GM12891 (cell line): ENCODE results near the gene ACSF3.

ENCODE experiments used
- PAX5 ChIP-seq: IDR thresholded peaks from 2 replicates; pipeline ENCODE4 v1.6.1; 2011; ENCODE audit warnings: low read length, moderate library complexity, mild to moderate bottlenecking; ENCODE audit not compliant: insufficient read depth, severe bottlenecking
- POLR2A ChIP-seq: IDR thresholded peaks from 2 replicates; pipeline ENCODE4 v1.6.1; 2011; ENCODE audit warnings: low read depth, low read length, control low read depth
- POLR2AphosphoS5 ChIP-seq: IDR thresholded peaks from 2 replicates; pipeline ENCODE4 v1.6.1; 2011; ENCODE audit warnings: low read depth, low read length, control low read depth

- TF ChIP-seq PAX5 (no peak), POLR2A (no peak), POLR2AphosphoS5 (no peak)
Measured at GRCh38 chr16:89194340-89195311, 101.0 kb downstream of the ACSF3 start.
